GM19193 (cell line): Measurements from ENCODE around the gene OR2M3.

ENCODE experiments used
- POLR2A ChIP-seq: IDR thresholded peaks from 4 replicates; pipeline ENCODE4 v1.6.1; 2011; ENCODE audit not compliant: insufficient read depth, insufficient read length; ENCODE audit errors: extremely low read depth

The OR2M3 gene, protein sequence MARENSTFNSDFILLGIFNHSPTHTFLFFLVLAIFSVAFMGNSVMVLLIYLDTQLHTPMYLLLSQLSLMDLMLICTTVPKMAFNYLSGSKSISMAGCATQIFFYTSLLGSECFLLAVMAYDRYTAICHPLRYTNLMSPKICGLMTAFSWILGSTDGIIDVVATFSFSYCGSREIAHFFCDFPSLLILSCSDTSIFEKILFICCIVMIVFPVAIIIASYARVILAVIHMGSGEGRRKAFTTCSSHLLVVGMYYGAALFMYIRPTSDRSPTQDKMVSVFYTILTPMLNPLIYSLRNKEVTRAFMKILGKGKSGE

GRCh38 chr1:248196965-248197364, at the start of gene OR2M3:
Gene OR2M3, plus strand, starts transcription at chr1:248197265. Its CDS starts 5,803 bp downstream, at chr1:248203068.
- no peak for TF ChIP-seq POLR2A

GRCh38 chr1:248152056-248152827, 44.8 kb upstream of the OR2M3 start:
- no peak for TF ChIP-seq POLR2A

- TF ChIP-seq POLR2A: no peak
Measured at GRCh38 chr1:248155927-248156326, 41.1 kb upstream of the OR2M3 start.

DNA sequence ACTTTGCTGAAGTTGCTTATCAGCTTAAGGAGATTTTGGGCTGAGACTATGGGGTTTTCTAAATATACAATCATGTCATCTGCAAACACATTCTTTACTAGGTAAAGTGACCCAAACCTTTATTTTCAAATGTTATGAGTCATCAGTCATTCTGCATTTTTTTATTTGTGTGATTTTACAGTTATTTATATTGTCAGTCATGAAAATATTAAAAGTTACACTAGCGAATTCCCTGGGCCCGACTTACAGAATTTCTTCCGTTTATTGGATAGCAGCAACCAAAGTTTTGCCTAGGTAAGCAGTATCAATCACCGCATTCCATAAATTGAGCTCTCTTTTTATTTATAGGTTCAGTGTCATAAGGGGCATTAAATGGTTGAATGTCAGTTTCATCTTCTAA, 38.3 kb upstream of the OR2M3 start:
- no peak for TF ChIP-seq POLR2A

DNA sequence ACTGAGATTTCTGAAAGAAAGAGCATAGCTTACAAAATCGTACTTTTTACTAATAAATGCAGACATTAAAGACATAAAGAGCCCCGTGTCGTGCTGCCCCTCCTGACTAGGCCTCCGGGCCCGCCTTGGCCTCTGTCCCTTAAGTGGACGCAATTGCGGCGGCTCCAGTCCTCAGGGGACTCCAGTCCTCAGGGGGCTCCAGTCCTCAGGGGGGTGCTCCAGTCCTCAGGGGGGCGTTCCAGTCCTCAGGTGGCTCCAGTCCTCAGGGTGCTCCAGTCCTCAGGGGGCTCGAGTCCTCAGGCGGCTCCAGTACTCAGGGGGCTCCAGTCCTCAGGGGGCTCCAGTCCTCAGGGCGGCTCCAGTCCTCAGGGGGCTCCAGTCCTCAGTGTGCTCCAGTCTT, 33.0 kb upstream of the OR2M3 start:
- no peak for TF ChIP-seq POLR2A

- no peak for TF ChIP-seq POLR2A
Measured at GRCh38 chr1:248165186-248165585, 31.9 kb upstream of the OR2M3 start.

DNA sequence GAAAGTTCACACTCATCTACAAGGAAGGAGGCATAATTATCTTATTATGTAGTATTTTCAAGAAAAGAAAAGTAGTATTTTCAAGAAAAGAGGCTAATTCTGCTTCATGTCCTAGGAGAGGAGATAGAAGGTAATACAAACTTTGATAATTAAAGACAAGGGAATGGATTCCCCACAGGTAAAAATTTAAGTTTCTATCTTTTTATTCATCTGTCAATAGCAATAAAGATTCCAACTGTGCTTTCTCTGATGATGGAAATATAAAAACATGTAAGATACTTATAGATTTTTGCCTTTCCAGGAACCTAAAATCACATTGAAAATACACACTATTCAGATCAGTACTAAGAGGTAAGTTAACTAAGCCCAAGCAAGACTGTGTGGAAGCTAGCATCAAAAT, 22.5 kb upstream of the OR2M3 start, which contains the start of gene OR2M2:
TSS of gene OR2M2 (plus strand) at position 301 of the 400 bp plus-strand sequence. CDS start 5,165 bp downstream, outside the sequence.
- TF ChIP-seq POLR2A: no peak

GRCh38 chr1:248183996-248184395, 13.1 kb upstream of the OR2M3 start:
- TF ChIP-seq POLR2A: no peak

- no peak for TF ChIP-seq POLR2A
Measured at GRCh38 chr1:248187363-248187762, 9.7 kb upstream of the OR2M3 start.

GRCh38 chr1:248189026-248189425, 8.0 kb upstream of the OR2M3 start:
- no peak for TF ChIP-seq POLR2A

DNA sequence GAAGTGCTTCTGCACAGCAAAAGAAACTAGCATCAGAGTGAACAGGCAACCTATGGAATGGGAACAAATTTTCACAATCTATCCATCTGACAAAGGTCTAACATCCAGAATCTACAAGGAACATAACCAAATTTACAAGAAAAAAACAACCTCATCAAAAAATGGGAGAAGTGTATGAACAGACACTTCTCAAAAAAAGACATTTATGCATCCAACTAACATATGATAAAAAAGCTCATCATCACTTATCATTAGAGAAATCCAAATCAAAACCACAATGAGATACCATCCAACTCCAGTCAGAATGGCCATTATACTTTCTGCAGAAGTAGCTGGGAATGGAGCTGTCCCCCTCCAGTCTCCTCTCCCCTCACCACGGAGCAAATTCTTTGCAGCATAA, 2.9 kb upstream of the OR2M3 start:
- no peak for TF ChIP-seq POLR2A

DNA sequence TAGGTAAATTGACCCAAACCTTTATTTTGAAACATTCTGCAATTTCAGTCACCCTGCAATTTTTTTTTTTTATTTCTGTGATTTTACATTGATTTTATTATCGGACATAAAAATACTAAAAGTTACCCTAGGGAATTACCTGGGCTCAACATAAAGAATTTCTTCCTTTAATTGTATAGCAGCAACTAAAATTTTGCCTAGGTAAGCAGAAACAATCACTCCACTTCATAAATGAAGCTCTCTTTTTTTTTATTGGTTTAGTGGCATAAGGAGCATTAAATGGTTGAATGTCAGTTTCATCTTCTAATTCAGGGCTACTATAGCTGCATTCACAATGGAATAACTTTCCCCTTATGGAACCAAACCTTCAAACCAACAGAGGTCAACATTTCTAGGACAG, 18.8 kb downstream of the OR2M3 start:
- no peak for TF ChIP-seq POLR2A

DNA sequence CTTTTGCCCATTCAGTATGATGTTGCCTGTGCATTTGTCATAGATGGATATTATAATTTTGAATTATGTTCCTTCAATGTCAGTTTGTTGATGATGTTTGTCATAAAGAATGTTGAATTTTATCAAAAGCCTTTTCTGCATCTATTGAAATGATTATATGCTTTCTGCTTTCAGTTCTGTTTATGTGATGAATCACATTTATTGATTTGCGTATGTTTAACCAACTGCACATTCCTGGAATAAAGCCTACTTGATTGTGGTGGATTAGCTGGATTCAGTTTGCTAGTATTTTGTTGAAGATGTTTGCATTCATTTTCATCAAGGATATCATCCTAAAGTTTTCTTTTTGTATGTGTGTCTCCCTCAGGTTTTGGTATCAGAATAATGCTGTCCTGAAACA, 28.5 kb downstream of the OR2M3 start:
- no peak for TF ChIP-seq POLR2A

DNA sequence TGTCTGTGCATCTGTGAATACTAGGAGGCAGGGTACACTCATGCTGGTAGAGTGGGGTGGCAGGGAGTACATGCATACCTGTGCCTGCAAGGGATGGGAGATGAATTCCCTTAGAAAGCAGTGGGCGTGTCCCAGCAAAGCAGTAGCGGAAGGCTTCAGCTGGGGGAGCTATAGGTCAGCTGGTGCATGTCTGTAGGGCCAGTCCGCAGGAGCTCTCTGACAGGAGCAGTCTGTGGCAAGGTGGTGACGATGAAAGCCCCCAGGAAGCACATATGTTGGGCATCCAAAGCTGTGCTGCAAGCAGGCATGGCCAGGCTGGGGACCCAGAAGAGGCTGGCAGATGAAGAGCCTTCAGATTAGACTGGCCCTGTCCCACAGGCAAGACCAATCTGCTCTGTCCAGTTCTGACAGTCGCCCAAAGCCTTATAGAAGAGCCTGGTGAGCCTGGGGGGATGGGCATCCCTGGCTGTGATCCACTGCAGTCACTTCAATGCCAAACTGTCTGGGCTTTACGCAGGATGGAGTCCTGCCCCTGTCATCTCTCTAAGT, 32.4 kb downstream of the OR2M3 start:
- TF ChIP-seq POLR2A: no peak

GRCh38 chr1:248231117-248231516, 34.1 kb downstream of the OR2M3 start, which contains the start of gene OR2M4:
Gene OR2M4, plus strand, starts transcription at chr1:248231417. Its CDS starts 7,512 bp downstream, at chr1:248238929.
- TF ChIP-seq POLR2A: no peak

GRCh38 chr1:248239478-248239877, 42.4 kb downstream of the OR2M3 start:
- no peak for TF ChIP-seq POLR2A

- TF ChIP-seq POLR2A: no peak
Measured at GRCh38 chr1:248243204-248243603, 46.1 kb downstream of the OR2M3 start.
